AG04450 (cell line): ENCODE data around the gene DNAH6. TPM values are rescaled to one million over a fixed set of nuclear protein-coding genes. Genes with fewer than 3 reads are reported as not detected.

Experiments
- CTCF ChIA-PET: fragments of 300-600, 350-600 bp; formaldehyde crosslinking; extraction: SDS; loops from one replicate; lab custom pipeline; 2022; ENCODE audit warnings: antibody characterized with exemption, inconsistent platforms; lab: Charles Lee
- POLR2A ChIA-PET: fragments of 350-600 bp; formaldehyde crosslinking; extraction: SDS; loops from one replicate; lab custom pipeline; 2021; ENCODE audit warnings: antibody characterized with exemption, inconsistent platforms; lab: Yijun Ruan, JAX
- DNase-seq: peaks from one replicate; pipeline ENCODE4 v3.0.0-alpha.2; 2011; ENCODE audit warnings: low read depth, low spot score
- H3K27ac ChIP-seq: one replicate; pipeline ENCODE4 v1.5.1; 2012; ENCODE audit warnings: low read depth, low read length, control low read depth
- H3K27me3 ChIP-seq: one replicate; pipeline ENCODE4 v1.6.0; 2012; ENCODE audit warnings: low read length; ENCODE audit not compliant: control insufficient read depth, insufficient read depth
- H3K4me3 ChIP-seq: 2 replicates; pipeline ENCODE4 v1.5.1; 2011; ENCODE audit warnings: mild to moderate bottlenecking, low read depth, low read length, control low read depth
- H3K9me3 ChIP-seq: 2 replicates; pipeline ENCODE4 v1.5.1; 2012; ENCODE audit warnings: low read length; ENCODE audit not compliant: control insufficient read depth, insufficient read depth
- CTCF ChIP-seq: IDR thresholded peaks from 2 replicates; pipeline ENCODE4 v1.5.1; 2011; ENCODE audit warnings: low read depth, low read length, control low read depth, inconsistent platforms
- polyA plus RNA-seq: library from polyadenylated mRNA; depleted of rRNA; stranded (reverse); fragments of >200 nt; gene quantifications from 2 replicates; pipeline ENCODE4 v1.2.3, GENCODE V29; 2011

Gene DNAH6
- polyA plus RNA-seq, 1 experiment, result 0.02 TPM

GRCh38 chr2:84838434-84839145 lies 322.3 kb downstream of the DNAH6 start:
- no peak for TF ChIP-seq CTCF
- Histone ChIP-seq H3K27me3 (no peaks in the 10 kb centered on the region), H3K4me3 (no peak overlapping the region), H3K9me3 (peaks cover 6% of the 10 kb centered on the region; the same call in 1 of the 2 replicates), H3K27ac (peak overlapping the region; percentile 76)
- ChIA-PET CTCF (interaction anchor here (0.8 to 1.5 kb wide), 3 partner anchors 20 to 88 kb away, joined by 3 to 5 read pairs (median 3); no protein-coding TSS in a partner anchor), POLR2A (interaction anchor here (0.8 to 1.9 kb wide), 4 partner anchors 10 to 121 kb away, joined by 3 to 11 read pairs (median 6); no protein-coding TSS in a partner anchor)
- DNase-seq, result peak; percentile 77

GRCh38 chr2:84839851-84840250 lies 323.6 kb downstream of the DNAH6 start:
- peaks cover 6% of the 10 kb centered on the region; the same call in 1 of the 2 replicates for H3K9me3 ChIP-seq
- DNase-seq, result no peak
- ChIA-PET POLR2A (interaction anchor here (1.1 kb wide), 1 partner anchor 42 kb away, joined by 3 read pairs; no protein-coding TSS in a partner anchor), CTCF (no interaction called here)
- H3K27ac ChIP-seq, result no peak overlapping the region
- H3K4me3 ChIP-seq, result no peak overlapping the region
- no peaks in the 10 kb centered on the region for H3K27me3 ChIP-seq
- TF ChIP-seq CTCF, result no peak

GRCh38 chr2:84840306-84840705 lies 324.0 kb downstream of the DNAH6 start:
- no peak overlapping the region for H3K4me3 ChIP-seq
- ChIA-PET CTCF (no interaction called here), POLR2A (no interaction called here)
- H3K27me3 ChIP-seq, result no peaks in the 10 kb centered on the region
- no peak overlapping the region for H3K27ac ChIP-seq
- no peak for DNase-seq
- H3K9me3 ChIP-seq, result peaks cover 6% of the 10 kb centered on the region; the same call in 1 of the 2 replicates
- TF ChIP-seq CTCF, result 0 out of 2 replicates have a peak, but pooled peaks have one; percentile 9

GRCh38 chr2:84841577-84841976 lies 325.3 kb downstream of the DNAH6 start:
- no peak for TF ChIP-seq CTCF
- CTCF ChIA-PET, result interaction anchor here (1.2 to 1.3 kb wide), 2 partner anchors 37 to 40 kb away, joined by 4 to 5 read pairs; no protein-coding TSS in a partner anchor
- no peaks in the 10 kb centered on the region for H3K9me3 ChIP-seq
- no peak for DNase-seq
- POLR2A ChIA-PET, result no interaction called here
- no peak overlapping the region for H3K27ac ChIP-seq
- H3K27me3 ChIP-seq, result no peaks in the 10 kb centered on the region
- no peak overlapping the region for H3K4me3 ChIP-seq

GRCh38 chr2:84844141-84844540 lies 327.8 kb downstream of the DNAH6 start:
- Histone ChIP-seq H3K27me3 (no peaks in the 10 kb centered on the region), H3K27ac (no peak overlapping the region), H3K4me3 (no peak overlapping the region), H3K9me3 (no peaks in the 10 kb centered on the region)
- ChIA-PET POLR2A (no interaction called here), CTCF (no interaction called here)
- no peak for DNase-seq
- no peak for TF ChIP-seq CTCF
